Neural progenitor cell (in vitro differentiated cells): ENCODE measurements around the gene RPL22. TPM values are rescaled to one million over a fixed set of nuclear protein-coding genes. Genes with fewer than 3 reads are reported as not detected.
A peak's percentile ranks its signal among the peaks of the same experiment; 100 is the strongest.

ENCODE experiments used
- DNase-seq: peaks from one replicate; pipeline ENCODE4 v3.0.0-alpha.2; 2016; ENCODE audit warnings: low spot score
- H2AFZ ChIP-seq: fragments of 200-600 bp; sonication (generic); replicated peaks from 2 replicates; pipeline ENCODE4 v1.6.1; 2016; ENCODE audit warnings: antibody characterized with exemption
- H3F3A ChIP-seq: fragments of 200-600 bp; sonication (generic); 2 replicates; pipeline ENCODE4 v1.6.1; 2016; ENCODE audit warnings: antibody characterized with exemption, low read depth
- H3K27ac ChIP-seq: fragments of 200-600 bp; sonication (generic); 2 replicates; pipeline ENCODE4 v1.5.1; 2016; ENCODE audit warnings: mild to moderate bottlenecking
- H3K27me3 ChIP-seq: fragments of 200-600 bp; sonication (generic); 2 replicates; pipeline ENCODE4 v1.6.1; 2016; ENCODE audit warnings: mild to moderate bottlenecking, moderate library complexity
- H3K36me3 ChIP-seq: fragments of 200-600 bp; sonication (generic); 2 replicates; pipeline ENCODE4 v1.5.1; 2016
- H3K4me1 ChIP-seq: fragments of 200-600 bp; sonication (generic); 2 replicates; pipeline ENCODE4 v1.6.1; 2016; ENCODE audit warnings: mixed run types
- H3K4me2 ChIP-seq: fragments of 200-600 bp; sonication (generic); 2 replicates; pipeline ENCODE4 v1.6.1; 2016
- H3K4me3 ChIP-seq: fragments of 200-600 bp; sonication (generic); 2 replicates; pipeline ENCODE4 v1.5.1; 2016
- H3K79me2 ChIP-seq: fragments of 200-600 bp; sonication (generic); 2 replicates; pipeline ENCODE4 v1.6.1; 2016; ENCODE audit warnings: low read depth
- H3K9ac ChIP-seq: fragments of 200-600 bp; sonication (generic); 2 replicates; pipeline ENCODE4 v1.6.1; 2016
- H3K9me3 ChIP-seq: fragments of 200-600 bp; sonication (generic); 2 replicates; pipeline ENCODE4 v1.5.1; 2016; ENCODE audit warnings: low read depth
- H4K20me1 ChIP-seq: fragments of 200-600 bp; sonication (generic); 2 replicates; pipeline ENCODE4 v1.6.1; 2016; ENCODE audit warnings: low read depth
- H3K27ac Mint-ChIP-seq: 3 replicates; pipeline ENCODE4 v1.8.0; 2021; ENCODE audit warnings: mixed read lengths
- H3K27me3 Mint-ChIP-seq: 2 replicates; pipeline ENCODE4 v1.8.0; 2022; ENCODE audit warnings: low read depth, mild to moderate bottlenecking, inconsistent platforms, moderate library complexity, mixed read lengths; ENCODE audit not compliant: insufficient read depth
- H3K36me3 Mint-ChIP-seq: 3 replicates; pipeline ENCODE4 v1.8.0; 2021; ENCODE audit warnings: mixed read lengths
- H3K4me1 Mint-ChIP-seq: 3 replicates; pipeline ENCODE4 v1.8.0; 2021; ENCODE audit warnings: mixed read lengths
- H3K4me3 Mint-ChIP-seq: 3 replicates; pipeline ENCODE4 v1.8.0; 2021; ENCODE audit warnings: mild to moderate bottlenecking, moderate library complexity, mixed read lengths
- H3K9me3 Mint-ChIP-seq: 3 replicates; pipeline ENCODE4 v1.8.0; 2020; ENCODE audit warnings: mixed read lengths
- CTCF ChIP-seq: fragments of 200-600 bp; sonication (generic); IDR thresholded peaks from 2 replicates; pipeline ENCODE4 v1.5.1; 2017; ENCODE audit warnings: antibody characterized with exemption, mild to moderate bottlenecking
- EZH2 ChIP-seq: fragments of 200-600 bp; sonication (generic); IDR thresholded peaks from 2 replicates; pipeline ENCODE4 v1.6.1; 2017; ENCODE audit warnings: antibody characterized with exemption, mild to moderate bottlenecking, moderate library complexity
- EZH2phosphoT487 ChIP-seq: fragments of 200-600 bp; sonication (generic); IDR thresholded peaks from 2 replicates; pipeline ENCODE4 v1.6.1; 2017; ENCODE audit warnings: antibody characterized with exemption
- total RNA-seq: library from RNA; depleted of rRNA; stranded (reverse); fragments of >200 nt; gene quantifications from 2 replicates; pipeline ENCODE4 v1.2.3, GENCODE V29; 2015; ENCODE audit warnings: low replicate concordance

RPL22 gene
- total RNA-seq, 1 donor from 2014 or later = 410 TPM

- H3F3A ChIP-seq = peaks cover 33% of the 10 kb centered on the region
- H2AFZ ChIP-seq = no peak overlapping the region
- Mint-ChIP-seq H3K4me1 (peaks cover 44% of the 10 kb centered on the region), H3K27me3 (peaks cover 9% of the 10 kb centered on the region), H3K4me3 (peak overlapping the region; percentile 91), H3K27ac (peak overlapping the region; percentile 42), H3K9me3 (peaks cover 4% of the 10 kb centered on the region), H3K36me3 (peaks cover 12% of the 10 kb centered on the region)
- peaks cover 29% of the 10 kb centered on the region for H4K20me1 ChIP-seq
- no peak overlapping the region for H3K27ac ChIP-seq
- no peak for TF ChIP-seq EZH2phosphoT487
- no peak for TF ChIP-seq EZH2
- no peak for TF ChIP-seq CTCF
- H3K36me3 ChIP-seq = peaks cover 8% of the 10 kb centered on the region
- DNase-seq = no peak
- peak overlapping the region; percentile 89 for H3K9ac ChIP-seq
- peaks cover 58% of the 10 kb centered on the region for H3K79me2 ChIP-seq
- peak overlapping the region; percentile 95 for H3K4me2 ChIP-seq
- no peaks in the 10 kb centered on the region for H3K9me3 ChIP-seq
- H3K4me3 ChIP-seq = peak overlapping the region; percentile 84
- H3K4me1 ChIP-seq = peaks cover 28% of the 10 kb centered on the region
- H3K27me3 ChIP-seq = no peaks in the 10 kb centered on the region
Measured at GRCh38 chr1:6234502-6235295, 35.3 kb upstream of the RPL22 start.

GRCh38 chr1:6233376-6233775, 34.0 kb upstream of the RPL22 start:
- TF ChIP-seq EZH2 (no peak), EZH2phosphoT487 (no peak), CTCF (no peak)
- H3K4me1 Mint-ChIP-seq = peaks cover 30% of the 10 kb centered on the region
- peaks cover 5% of the 10 kb centered on the region for H3K27me3 Mint-ChIP-seq
- H3K27ac Mint-ChIP-seq = no peak overlapping the region
- no peak overlapping the region for H2AFZ ChIP-seq
- peaks cover 8% of the 10 kb centered on the region for H3K36me3 ChIP-seq
- H3K4me1 ChIP-seq = peaks cover 15% of the 10 kb centered on the region
- H3K4me2 ChIP-seq = no peak overlapping the region
- peaks cover 12% of the 10 kb centered on the region for H3K36me3 Mint-ChIP-seq
- H3K9me3 ChIP-seq = no peaks in the 10 kb centered on the region
- H3K9me3 Mint-ChIP-seq = peaks cover 4% of the 10 kb centered on the region
- no peak overlapping the region for H3K27ac ChIP-seq
- no peak for DNase-seq
- H3K4me3 ChIP-seq = no peak overlapping the region
- H3F3A ChIP-seq = peaks cover 20% of the 10 kb centered on the region
- peaks cover 58% of the 10 kb centered on the region for H3K79me2 ChIP-seq
- H3K4me3 Mint-ChIP-seq = peak overlapping the region; percentile 64
- H3K27me3 ChIP-seq = no peaks in the 10 kb centered on the region
- peaks cover 31% of the 10 kb centered on the region for H4K20me1 ChIP-seq
- no peak overlapping the region for H3K9ac ChIP-seq

GRCh38 chr1:6225651-6226050, 26.3 kb upstream of the RPL22 start:
- H3K27ac Mint-ChIP-seq = no peak overlapping the region
- peaks cover 25% of the 10 kb centered on the region for H3F3A ChIP-seq
- no peak for TF ChIP-seq EZH2phosphoT487
- no peak for TF ChIP-seq CTCF
- TF ChIP-seq EZH2 = no peak
- H3K9me3 Mint-ChIP-seq = no peaks in the 10 kb centered on the region
- H3K4me2 ChIP-seq = no peak overlapping the region
- no peak overlapping the region for H3K4me3 Mint-ChIP-seq
- H3K27me3 Mint-ChIP-seq = peaks cover 3% of the 10 kb centered on the region
- H3K4me1 ChIP-seq = no peaks in the 10 kb centered on the region
- H3K79me2 ChIP-seq = peaks cover 20% of the 10 kb centered on the region
- no peaks in the 10 kb centered on the region for H3K9me3 ChIP-seq
- H3K4me1 Mint-ChIP-seq = peaks cover 22% of the 10 kb centered on the region
- H3K27ac ChIP-seq = no peak overlapping the region
- peaks cover 8% of the 10 kb centered on the region for H3K36me3 ChIP-seq
- H3K27me3 ChIP-seq = no peaks in the 10 kb centered on the region
- H3K9ac ChIP-seq = no peak overlapping the region
- no peak overlapping the region for H3K4me3 ChIP-seq
- no peak for DNase-seq
- no peak overlapping the region for H2AFZ ChIP-seq
- H3K36me3 Mint-ChIP-seq = peaks cover 31% of the 10 kb centered on the region
- H4K20me1 ChIP-seq = peaks cover 45% of the 10 kb centered on the region
